GM18867 (cell line): ENCODE data around the gene PEMT.

Experiments
- ATAC-seq: cut with Tn5 transposase; IDR thresholded peaks from one replicate; pipeline ENCODE4 v1.9.1; 2021; ENCODE audit warnings: mild to moderate bottlenecking, moderate library complexity; ENCODE audit not compliant: unreplicated experiment

The PEMT gene

DNA sequence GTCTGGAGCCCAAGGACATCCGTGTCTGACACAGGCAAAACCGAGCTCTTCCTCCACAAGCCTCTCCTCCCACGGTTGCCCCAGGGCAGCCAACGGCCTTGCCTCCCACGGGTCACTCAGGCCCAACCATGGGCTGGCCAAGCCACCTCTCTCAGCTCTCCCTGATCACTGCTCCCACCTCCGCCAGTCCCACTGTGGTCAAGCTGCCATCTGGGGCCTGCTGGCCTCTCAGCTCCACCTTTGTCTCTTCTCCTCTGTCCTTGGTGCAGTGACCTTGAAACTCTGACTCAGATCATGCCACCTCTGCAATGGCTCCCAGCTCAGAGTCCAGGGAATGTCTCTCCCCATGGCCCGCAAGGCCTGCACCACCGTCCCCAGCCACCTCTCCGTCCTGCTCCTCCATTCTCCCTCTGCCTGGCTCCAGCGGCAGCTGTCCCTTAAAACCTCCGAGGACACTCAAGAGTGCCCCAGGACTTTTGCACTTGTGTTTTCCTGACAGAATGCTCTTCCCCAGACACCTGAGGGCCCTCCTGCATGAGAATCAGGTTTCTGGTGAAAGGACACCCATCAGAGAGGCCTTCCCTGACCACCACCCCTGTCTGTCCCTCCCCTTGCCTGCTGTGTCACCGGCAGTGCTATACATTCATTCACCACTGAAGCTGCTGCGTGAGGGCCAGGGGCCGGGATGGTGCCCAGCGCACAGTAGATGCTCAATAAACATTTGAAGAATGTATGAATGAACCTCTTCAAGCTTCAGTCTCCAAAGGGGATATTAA is 19.3 kb downstream of the PEMT start:
- ATAC-seq, result no peak

DNA sequence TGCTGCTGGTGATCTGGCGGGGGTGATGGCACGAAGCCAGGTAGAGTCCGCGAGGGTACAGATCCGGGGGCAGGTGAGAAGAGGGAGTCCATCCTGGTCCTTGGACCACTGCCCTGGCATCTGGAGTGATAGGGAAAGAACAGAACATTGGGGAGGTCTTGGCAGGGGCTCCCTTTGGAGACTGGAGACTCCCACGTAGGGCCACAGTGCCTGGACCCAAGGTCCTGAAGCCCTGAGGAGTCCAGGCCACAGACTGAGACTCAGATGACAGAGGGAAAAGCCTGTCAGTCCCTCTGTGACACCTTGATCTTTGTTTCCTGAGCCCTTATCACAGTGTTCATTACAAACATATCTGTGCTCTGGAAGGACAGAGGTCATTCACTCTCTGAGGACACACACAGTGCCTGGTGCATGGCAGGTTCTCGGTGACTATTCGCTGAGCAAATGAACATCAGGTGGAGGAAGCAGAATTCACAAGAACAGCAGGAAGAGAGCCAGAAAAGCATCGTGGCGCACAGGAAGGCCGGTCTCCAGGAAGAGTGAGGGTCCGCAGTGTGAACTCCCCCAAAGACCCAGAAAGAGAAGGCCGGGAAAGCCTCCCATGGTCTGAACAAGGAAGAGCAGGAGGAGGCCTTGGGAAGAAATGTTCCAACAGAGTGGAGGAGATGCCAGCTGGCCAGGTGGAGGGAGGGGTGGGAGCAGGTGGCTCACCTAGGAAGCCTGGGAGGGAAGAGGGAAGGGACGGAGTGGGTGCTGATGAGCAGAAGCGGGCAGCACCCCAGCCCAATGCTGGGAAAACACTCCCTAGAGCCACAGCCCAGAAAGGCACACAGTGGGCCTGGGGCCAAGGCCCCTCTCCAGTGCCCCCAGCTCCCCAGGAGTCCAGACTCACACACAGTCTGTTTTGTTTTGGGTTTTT is 20.5 kb downstream of the PEMT start:
- ATAC-seq, result no peak

DNA sequence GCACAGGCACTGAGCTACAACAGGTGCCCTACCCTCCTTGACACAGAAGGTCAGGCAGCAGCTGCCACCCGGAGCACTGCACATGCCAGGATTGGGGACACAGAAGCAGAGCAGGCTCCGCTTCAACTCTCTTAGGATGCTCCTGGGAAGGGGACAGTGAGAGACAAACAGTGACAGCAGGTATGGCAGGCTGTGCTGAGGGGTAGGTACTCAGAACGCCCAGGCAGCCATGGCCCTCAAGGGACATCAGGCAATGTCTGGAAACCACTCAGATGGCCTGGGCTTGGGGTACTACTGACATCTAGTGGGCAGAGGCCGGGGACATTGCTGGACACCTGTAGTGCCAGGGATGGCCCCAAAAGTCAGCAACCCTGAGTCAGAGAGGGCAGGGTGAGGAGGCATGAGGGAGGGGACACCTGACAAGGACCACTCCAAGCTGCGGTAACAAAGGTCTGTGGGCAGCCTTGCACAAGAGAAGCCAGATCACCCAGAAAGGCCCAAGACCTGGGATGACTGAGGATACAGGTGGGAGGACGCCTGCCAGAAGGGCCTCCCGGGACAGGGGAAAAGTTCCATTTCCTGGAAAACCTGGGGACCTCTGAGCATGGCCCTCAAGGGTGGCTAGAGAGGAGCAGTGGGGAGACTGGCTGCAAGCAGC is 21.2 kb downstream of the PEMT start:
- ATAC-seq, result no peak

DNA sequence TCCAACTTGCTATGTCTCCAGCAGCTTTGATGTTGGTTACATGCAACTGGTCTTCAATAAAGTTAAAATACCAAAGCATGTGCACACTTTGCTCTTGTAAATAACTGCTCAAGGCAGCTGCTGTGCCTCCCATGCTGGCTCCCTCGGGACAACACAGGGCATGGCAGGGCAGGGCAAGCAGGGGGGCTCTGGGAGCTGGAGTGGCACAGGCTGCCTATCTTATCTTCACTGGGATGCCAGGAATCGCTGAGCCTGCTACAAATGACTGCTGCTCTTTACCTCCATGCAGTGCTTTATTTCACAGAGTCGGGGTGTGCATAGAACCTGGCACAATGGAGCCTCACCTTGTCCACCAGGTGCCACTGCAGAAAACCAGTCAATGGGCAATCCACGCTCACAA is 21.8 kb downstream of the PEMT start:
- no peak for ATAC-seq

DNA sequence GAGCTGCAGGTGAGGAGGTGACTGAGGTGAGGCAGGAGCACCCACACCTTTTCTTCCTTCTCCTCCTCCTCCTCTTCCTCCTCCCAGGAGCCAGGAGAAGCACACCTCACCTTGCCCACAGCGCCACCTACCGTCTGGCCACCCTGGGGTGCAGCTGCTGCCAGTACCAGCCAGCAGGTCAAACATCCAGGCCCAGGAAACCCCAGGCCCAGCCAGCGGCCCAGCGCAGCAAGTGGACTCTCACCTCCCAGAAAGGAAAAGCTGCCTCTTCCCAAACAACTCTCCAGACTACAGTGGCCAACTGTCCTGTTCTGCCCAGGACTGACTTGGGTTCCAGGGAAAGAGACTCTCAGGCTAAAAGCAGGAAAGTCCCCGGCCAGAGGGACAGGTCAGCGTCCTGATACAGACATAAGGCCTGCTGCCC is 22.7 kb downstream of the PEMT start:
- no peak for ATAC-seq

DNA sequence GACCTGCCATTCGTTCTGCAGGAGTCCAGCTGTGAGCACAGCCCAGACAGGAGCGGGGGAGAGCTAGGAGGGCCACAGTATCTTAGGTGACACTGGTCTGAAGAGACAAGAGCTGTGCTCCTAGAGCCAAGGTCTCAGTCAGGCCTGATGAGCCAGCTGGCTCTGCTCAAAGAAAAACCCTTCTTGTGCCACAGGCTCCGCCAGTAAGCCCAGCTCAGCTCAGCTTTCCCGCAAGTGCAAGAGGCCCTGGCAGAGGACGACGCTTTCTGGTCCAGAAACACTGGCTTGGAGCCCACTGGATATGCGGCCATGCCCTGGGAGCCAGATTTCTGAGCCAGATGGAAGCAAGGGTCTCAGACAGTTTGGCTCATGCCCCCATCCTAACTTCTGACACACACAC is 23.9 kb downstream of the PEMT start:
- ATAC-seq, result no peak

DNA sequence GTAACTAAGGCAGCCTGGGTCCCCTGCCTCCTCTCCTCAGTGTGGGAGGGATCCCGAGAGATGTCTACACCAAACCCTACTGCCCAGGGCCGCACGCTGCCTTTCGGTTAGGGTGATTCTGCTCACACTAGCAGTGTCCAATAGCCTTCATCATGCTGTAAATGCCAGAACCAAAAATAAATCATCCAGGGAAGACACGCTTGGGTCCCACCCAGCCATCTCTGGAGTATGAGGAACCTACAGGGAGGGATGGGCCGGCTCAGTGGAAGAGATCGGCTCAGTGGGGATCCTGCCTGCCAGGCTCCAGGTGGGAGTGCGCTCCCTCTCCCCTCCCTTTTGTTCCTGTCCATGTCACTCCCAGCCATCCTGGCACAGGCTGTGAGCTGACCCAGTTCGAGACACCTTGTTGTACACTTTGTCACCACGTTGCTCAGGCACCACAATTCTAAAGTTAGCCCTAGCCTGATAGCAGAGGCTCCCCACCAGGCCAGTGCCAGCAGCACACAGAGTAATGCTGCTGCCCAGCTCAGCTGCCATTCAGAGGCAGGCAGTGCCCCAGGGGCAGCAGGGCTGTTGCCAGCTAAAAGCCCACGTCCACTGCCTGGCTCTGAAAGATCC is 24.5 kb downstream of the PEMT start:
- ATAC-seq, result no peak

DNA sequence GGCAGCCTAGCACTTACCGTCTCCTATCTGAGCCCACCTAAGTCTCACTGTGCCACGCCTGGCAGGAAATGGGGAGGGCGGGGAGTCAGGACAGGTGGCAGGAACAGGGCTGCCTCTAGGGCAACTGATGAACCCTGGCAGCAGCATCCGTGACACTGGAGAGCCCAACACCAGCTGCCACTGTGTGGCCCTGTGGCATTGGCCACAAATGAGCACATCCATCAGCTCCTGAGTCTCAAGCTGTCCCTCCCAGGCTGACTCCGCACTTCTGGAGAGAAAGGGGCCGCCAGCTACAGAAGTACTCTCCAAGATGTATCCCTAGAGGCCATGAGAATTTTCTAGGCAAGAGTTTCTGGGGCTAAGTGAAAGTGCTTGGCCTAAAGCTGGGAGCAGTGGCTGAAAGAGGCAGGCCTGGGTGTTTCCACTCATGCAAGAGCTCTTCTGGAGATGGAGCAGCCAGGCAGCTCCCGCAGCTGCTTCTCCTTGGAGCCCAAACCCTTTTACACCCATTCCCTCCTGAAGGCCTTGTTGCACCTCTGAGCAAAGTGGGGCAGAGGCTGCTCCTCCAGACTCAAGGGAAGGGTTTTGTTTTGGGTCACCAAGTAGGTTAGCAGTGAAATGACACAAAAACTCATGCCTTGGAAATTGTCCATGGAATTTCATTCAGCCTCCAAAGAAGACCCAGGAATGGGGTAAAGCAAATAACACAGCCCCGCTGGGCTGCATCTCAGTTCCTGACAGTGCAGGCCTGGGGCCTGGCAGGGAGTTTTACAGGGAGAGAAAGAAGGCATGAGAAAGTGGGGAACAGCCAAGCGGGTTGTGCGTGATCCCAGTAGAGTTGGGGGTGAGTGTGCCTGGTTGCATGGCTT is 25.8 kb downstream of the PEMT start:
- ATAC-seq, result no peak

DNA sequence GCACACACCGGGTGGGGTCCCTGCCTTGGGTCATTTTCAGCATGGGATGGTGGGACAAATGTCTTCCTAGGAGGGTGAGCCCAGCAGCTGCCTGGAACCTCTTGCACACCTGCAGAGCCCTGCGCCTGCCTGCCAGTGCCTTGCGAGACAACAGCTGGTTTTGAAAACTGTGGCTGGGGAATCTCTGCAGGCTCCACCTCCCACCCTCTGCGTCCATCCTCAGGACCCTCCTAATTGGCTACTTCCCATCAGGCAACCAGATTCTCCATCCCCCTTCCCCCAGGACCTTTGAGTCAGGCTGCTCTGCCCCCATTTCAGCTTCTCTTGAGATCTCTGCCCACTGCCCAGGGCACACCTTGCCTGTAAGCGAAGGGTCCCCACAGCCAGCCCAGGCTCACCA is 26.6 kb downstream of the PEMT start:
- no peak for ATAC-seq

DNA sequence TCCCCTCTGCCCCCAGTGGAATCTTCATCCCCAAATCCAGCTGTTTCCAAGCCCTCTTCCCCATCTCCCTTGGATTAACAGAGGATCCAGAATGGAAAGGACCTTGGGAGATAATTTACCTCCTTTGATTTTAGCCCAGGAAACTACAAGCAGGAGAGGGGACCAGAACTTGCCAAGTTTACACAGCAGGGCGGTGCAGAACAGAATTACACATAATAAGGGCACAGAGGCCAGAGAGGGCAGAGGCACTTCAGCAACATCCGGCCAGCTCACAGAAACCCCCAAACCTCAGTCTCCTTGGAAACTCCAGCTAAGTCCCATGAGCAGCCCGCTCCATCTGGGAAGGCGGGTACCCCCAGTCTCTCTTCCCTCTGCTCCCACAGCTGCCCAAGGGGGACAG is 27.2 kb downstream of the PEMT start:
- ATAC-seq, result no peak

DNA sequence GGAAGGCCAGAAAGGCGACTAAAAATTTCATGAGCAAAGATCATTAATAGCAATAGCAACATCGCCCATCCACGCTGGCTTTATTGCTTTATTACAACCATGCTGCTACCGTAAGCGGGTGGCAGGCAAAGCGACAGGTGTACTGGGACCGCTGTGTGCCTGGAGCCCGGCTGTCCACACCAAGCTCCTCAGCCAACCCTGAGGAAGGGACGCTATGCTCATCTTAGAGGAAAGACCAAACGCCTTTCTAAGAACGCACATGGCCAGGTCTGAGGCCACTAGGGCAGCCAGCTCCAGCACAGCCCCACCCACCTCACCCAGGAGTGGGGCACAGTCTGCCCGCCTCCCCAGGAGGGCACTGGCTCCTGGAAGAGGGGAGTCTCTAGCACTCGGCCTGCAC is 28.0 kb downstream of the PEMT start:
- no peak for ATAC-seq

DNA sequence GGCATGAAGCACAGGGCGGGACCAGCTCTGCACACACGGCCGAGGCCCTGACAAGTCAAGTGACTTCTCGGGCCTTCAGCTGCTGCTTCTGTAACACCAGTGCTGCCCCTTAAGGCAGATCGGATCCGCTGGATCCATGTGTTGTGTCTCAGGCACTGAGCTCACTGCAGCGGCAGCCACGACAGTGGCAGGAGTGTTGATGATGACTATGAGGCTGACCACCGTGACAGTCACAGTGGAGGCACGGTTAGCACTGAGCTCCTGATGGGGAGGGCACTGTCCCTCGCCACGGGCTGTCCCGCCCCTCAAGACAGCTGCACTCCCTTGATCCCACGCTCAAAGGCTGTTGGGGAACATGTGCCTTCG is 29.4 kb downstream of the PEMT start:
- ATAC-seq, result no peak

DNA sequence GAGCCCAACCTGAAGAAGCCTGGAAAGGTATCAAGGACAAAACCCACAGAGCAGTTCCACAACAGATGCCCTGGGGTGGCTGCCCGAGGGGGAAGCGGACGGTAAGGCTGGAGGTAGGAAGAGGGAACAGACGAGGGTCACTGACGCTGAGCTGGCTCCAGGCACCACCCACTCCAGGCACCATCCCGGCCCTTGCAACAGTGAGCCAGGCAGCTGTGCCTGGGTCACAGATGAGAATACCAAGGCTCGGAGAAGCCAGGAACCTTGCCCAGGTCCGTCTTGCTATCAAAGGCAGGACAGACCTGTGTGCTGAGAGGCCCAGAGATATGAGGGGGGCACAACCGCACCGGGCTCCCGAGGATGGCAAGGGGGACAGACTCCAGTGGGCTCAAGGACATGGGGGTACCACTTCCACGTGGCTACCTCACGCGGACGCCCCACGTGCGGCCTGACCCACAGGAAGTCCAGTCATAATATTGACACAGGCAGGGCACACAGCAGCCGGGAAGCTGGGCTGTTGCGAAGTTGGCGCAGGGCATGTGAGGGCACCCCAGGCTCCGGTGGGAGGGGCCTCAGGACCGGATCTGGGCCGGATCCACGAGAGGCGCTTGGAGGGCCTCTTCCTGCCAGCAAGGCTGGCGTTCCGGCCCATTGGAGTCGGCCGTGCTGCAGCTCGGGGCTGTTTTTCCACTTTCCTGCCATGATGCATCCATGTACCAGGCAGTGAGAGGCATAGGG is 29.9 kb downstream of the PEMT start:
- no peak for ATAC-seq

DNA sequence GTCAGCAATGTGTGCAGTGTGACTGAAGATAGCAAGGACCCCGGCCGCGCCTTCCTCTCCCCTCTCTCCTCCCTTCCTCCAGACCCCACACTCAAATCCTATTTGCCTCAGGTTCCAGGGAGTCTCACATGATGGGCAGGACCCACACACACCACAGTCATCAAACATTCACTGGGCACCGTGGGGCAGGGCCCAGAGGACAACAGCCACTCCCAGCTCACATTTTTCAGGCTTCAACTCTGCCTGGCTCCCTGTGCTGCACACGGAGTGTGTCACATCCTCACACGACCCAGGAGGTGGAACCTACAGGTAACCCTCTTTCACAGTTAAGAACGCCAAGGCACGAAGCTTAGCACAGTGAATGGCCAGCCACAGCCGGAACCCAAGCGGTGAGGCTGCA is 30.5 kb downstream of the PEMT start:
- no peak for ATAC-seq

DNA sequence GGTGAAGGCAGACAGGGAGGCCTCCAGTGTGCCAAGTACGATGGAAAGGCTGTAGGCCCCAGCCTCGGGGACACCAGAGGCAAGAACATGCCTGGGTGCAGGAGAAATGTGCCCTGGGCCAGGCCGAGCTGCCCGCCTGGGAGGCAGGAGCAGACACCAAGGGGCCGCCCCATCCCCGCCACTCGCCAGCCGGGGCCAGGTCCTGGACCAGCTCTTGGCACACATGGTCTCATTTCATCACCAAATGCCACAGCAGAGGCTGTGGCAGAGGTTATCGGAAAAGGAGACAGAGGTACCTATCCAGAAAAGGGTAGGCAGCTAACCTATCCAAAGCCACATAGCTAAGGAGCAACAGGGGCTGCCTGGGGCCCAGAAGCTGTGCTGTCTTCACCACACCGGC is 31.3 kb downstream of the PEMT start:
- no peak for ATAC-seq

DNA sequence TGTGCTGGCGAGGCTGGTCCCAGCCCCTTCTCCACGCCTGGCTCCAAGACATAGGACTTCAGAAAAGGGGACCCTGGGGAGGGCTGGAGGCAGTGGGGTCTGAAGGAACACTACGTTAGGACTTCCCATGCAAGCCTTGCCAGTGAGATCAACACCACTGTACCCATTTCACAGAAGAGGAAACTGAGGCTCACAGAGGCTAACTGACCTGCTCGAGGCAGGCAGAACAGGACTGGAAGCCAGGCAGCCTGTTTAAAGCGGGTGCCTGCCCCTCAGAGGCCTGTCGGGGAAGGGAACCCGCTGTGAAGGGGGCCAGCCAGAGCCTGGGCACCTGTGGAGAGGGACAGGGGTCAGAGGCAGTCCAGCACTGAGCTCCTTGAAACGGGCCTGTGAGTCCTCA is 32.3 kb downstream of the PEMT start:
- no peak for ATAC-seq

DNA sequence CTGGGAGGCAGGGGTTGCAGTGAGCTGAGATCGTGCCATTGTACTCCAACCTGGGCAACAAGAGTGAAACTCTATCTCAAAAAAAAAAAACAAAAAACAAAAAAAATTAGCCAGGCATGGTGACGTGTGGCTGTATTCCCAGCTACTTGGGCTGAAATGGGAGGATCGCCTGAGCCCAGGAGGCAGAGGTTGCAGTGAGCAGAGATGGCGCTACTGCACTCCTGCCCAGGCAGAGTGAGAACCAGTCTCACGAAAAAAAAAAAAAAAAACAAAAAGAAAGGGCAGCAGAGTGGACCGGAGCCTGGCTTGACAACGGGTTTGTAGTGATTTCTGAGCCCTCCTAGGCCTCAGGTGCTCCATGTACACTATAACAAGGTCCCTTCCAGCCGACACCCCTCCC is 33.1 kb downstream of the PEMT start:
- ATAC-seq, result no peak

DNA sequence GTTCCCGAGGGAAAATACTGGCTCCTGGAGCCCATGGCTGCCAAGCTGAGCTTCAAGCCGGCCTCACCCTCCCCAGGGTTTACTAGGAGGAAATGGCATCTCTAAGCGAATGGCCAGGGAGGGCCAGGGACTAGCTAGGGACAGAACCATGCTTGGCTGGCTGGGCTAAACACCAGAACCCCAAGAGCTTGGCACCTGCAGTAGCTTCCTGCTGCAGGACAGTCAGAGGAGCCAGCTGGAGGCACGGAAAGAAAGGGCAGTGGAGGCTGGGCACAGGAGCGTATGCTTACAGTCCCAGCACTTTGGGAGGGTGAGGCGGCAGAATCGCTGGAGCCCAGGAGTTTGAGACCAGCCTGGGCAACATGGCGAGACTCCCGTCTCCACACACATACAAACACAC is 33.7 kb downstream of the PEMT start:
- ATAC-seq, result no peak

DNA sequence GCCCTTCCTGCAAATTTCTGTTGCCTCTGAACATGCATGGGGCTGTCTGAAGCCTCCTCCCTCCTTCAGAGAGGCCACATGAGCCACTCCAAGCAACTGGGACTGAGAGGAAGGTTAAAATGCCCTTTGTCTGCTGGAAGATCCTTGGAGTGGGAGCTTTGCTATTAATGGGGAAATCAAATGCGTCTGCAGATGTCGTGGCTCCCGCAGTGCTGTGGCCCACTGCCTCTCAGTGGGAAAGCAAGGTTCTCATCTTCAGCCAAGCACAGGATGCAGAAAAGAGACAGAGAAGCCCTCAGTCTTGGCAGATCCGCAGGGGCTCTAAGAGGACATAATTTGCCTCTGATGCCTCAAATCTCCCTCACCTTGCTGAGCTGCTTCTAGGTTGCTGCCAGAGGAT is 34.8 kb downstream of the PEMT start:
- ATAC-seq, result no peak

DNA sequence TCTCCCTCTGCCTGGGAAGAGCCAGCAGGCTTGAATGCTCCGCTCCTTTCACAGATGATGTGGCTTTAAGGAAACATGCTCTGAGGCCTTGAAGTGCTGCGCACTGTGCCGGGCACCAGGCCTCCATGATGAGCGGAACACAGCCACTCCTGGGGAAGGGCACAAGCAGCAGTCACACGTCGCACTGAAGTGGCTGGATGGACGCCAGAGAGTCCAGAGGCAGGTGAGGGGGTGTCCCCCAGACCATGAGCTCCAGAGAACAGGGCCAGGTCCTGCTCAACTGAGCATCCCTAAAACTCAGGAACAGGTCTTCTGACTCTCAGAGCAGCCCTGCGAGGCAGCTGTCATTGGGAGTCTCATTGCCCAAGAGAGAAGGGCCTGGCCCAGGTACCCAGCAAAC is 35.6 kb downstream of the PEMT start:
- no peak for ATAC-seq
